Hematopoietic multipotent progenitor cell treated with erythropoietin and hydrocortisone succinate and interleukin-3 and kit ligand, for 6 days (in vitro differentiated cells): Measurements from ENCODE around the gene CD2BP2.

Experiments used
- DNase-seq: peaks from one replicate; pipeline ENCODE4 v3.0.0-alpha.2; 2015

Gene CD2BP2

GRCh38 chr16:30378236-30379157, 23.4 kb upstream of the CD2BP2 start:
- DNase-seq = peak; percentile 99

- DNase-seq = peak; percentile 94
Measured at GRCh38 chr16:30377812-30378235, 22.7 kb upstream of the CD2BP2 start.

GRCh38 chr16:30377050-30377811, 22.1 kb upstream of the CD2BP2 start:
- DNase-seq = peak; percentile 72

DNA sequence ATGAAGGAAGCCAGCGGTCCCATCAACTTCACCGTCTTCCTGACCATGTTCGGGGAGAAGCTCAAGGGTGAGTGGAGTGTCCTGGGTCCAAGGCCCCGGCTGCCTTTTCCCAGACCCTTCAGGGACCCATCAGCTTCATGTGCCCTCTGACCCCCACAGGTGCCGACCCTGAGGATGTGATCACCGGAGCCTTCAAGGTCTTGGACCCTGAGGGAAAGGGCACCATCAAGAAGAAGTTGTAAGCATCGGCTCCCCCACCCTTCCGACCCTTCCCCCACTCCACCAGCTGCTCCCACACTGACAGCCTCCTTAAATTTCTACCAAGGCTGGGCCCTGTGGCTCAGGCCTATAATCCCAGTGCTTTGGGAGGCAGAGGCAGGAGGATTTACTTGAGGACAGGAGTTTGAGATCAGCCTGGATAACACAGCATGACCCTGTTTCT, 21.4 kb upstream of the CD2BP2 start:
- no peak for DNase-seq

DNA sequence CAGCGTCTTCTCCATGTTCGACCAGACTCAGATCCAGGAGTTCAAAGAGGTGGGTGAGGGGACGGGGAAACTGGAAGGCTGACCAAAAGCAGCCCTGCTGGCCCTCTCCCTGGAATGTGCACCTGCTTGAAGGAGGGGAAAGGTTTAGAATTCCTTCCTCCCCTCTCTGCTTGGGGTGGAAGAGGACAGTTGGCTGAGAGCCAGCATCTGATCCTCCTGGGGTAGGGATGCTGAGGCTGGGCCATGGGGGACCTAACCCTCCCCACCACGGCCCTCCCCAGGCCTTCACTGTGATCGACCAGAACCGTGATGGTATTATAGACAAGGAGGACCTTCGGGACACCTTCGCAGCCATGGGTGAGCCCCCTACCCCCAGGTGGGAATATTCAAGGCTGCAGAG, 20.8 kb upstream of the CD2BP2 start:
- DNase-seq = no peak

DNA sequence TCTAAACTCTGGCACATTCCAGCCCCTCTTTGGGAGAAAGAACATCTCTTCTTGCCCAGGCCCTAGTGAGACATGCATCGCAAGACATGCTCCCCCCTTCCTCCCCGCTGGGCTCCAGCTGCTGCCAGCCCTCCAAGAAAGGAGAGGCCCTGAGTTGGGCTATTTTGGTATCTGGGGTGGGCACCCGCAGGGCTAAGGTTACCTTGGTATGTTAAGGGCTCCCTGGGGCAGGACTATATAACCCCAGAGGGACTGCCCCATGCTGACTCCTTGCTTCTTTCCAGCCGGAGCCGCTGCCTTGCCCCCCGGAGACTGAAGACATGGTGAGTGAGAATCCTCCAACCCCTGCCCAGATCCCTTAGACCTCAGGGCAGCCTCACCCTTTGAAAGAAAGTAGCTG, 19.4 kb upstream of the CD2BP2 start, which contains the start of gene MYL11:
Gene MYL11 (plus strand): TSS at position 265 of the 400 bp plus-strand sequence. CDS start 56 bp downstream, at position 321.
- no peak for DNase-seq

- DNase-seq = no peak
Measured at GRCh38 chr16:30372725-30373124, 17.6 kb upstream of the CD2BP2 start.

DNA sequence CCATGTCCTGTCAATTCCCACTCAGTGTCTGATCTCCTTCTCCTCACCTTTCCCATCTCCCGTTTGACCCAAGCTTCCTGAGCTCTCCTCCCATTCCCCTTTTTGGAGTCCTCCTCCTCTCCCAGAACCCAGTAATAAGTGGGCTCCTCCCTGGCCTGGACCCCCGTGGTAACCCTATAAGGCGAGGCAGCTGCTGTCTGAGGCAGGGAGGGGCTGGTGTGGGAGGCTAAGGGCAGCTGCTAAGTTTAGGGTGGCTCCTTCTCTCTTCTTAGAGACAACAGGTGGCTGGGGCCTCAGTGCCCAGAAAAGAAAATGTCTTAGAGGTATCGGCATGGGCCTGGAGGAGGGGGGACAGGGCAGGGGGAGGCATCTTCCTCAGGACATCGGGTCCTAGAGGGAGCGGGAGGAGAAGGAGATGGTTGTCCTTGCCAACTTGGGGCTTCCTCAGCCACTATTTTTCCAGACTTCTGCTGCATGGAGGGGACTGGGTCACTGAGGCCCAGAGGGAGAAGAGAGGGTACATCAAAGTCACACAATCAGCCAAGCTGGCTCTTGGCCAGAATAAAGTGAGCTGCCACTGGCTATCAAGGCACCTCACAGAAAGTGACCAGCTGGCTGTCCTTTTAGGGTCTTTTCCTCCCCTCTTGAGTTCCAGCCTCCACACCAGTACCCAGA, 17.1 kb upstream of the CD2BP2 start:
- no peak for DNase-seq

DNA sequence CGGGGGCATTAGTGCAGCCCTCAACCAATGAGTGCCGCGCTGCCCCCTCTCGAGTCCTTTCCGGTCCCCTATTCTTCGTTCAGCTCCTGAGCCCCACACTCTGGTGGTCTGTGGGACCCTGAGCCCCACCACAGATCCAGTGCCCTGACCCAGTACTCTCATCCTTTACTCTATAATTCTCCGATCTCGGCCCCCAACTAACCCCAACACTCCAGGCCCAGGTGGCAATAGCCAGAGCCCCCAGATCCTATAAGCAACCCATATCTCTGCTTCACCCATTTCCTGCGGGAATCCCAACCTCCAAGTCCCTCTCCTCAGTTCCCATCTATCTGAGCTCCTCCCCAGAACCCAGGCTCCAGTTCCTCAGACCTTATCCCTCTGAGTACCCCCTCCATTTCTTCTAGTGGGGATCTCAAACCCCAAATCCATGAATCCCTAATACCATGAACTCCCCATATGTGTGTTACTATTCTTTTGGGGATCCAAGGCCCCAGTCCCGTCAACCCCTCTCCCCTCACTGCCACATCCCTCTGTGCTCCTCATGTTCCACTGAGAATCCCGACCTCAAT, 16.2 kb upstream of the CD2BP2 start:
- DNase-seq = no peak

DNA sequence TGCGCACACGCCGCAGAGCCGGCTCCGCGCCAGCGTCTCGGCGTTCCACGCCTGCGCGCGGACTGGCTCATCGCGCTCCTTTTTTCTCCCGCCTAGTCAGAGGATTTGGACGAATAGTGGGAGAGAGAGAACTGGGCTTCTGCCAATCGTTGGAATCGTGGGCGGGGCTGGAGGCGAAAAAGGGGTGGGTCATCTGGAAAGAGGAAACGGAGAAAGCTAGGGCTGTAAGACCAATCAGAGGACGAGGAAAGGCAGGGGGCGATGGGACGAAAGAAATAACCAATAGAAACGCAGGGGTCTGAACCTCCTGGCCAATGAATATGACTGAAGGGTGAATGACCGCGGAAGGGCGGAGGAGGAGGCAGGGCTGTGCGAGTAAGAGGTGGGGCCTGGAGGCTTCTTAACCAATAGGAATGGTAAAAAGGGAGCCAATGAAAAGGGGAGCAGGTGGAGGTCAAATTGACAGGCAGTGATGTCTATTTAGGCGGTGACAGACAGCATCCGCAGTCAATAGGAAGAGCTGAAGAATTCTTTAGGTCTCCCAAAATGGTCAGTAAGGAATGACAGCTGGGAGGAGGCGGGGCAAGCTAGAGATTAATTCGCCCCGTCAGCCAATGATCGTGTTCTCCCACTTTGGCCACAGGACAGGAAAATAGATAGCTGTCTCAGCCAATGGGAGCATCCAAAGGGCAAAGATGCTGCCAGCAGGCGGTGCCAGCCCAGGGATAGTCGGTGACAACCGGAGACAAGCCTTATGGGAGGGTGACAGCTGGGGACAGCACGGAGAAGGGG, 15.5 kb upstream of the CD2BP2 start, which contains the start of gene TBC1D10B:
Gene TBC1D10B (minus strand): TSS at position 39 of the 792 bp plus-strand sequence. CDS start 311 bp downstream, outside the sequence.
- peak; percentile 100 for DNase-seq

DNA sequence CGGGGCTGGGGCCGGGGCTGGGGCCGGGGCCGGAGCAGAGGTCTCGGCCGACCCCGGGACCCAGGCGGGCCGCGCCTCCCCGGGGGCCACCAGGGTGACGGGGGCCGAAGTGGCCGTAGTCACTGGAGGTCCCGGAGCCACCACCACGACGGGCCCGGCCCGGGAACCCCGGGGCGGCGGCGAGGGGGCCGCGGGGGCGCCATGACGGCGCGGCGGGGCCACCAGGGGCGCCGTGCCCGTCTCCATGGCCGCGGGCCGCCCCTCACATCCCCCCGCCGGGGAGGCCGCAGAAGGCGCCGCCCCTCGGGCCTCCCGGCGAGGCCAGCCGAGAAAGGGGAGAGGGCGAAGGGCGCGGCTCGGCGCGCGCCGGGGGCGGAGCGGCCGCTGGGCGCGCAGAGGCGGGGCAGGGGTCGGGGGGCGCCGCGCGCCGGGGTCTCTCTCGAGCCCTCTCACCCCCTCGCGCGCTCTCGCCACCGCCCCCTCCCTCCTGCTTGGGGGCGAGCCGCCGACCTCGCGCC, 14.9 kb upstream of the CD2BP2 start:
- no peak for DNase-seq

- DNase-seq = peak; percentile 35
Measured at GRCh38 chr16:30369091-30369937, 14.2 kb upstream of the CD2BP2 start.

DNA sequence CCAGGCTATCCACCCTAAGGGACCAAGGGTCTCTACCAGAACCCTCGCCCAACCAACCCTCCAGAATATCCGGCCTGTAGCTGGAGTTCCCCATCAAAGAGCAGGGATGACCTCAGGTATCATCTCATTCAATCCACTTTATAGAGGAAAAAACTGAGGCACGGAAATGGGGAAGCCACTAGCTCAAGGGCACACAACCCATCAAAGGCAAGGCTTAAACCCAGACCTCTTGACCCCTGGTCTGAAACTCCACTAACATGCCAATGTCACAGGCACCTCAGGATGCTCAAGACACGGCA, 13.6 kb upstream of the CD2BP2 start:
- DNase-seq = no peak

DNA sequence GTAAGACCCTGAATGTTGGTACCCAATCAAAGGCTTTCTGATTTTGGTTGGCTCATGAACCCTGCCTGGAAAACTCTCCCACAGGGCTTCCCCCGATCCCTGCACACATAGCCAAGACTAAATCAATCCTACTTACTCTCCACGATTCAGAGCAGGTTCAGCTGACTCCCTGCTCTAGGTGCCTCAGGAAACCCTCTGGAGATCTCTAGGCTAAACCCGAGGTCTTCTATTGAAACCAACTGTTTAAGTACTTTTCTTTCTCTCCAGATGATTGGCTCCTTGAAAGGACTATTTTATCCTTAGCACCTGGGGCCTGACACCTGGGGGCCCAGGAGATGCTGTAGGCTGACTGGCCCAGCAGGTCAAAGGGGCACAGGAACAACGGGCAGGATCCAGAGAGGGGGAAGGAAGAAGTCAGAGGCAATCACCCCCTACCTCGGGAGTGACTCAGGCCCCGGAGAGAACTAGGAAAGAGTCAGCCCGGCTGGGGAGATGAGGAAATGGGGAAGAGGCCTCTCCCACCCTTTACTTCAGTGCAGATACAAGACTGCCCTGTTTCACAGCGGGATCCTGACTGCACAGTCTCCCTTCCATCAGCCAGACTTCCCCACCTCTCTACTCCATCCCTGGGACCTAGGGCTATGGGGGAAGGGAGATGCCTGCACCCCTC, 13.1 kb upstream of the CD2BP2 start:
- peak; percentile 41 for DNase-seq

DNA sequence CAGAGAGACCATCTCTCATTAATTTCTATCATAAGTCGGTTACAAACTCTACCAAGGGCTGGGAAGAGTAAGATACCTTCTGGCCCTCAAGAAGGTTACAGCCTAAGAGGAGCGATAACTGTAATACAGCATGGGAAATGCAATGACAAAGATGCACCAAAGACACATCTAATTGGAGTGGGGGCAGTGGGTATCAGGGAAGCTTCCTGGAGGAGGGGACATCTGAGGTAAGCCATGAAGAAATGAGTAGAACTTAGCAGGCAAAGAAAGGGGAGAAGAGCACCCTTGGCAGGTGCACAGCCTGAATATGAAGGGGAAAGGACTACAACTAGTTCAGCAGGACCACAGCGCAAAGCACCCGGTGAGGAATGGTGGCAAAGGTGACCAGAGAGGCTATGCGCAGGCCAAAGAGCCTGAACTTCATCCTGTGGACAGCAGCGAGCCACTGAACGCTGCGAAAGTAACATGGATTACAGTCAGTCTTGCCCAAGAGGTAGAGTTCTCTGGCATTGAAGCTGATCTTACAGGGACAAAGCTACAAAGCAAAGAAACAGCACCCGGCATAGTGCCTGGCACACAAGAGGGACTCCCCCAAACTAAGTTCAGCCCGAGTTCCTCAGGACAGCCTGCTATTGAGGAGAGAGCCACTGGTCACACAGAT, 12.4 kb upstream of the CD2BP2 start:
- no peak for DNase-seq

DNA sequence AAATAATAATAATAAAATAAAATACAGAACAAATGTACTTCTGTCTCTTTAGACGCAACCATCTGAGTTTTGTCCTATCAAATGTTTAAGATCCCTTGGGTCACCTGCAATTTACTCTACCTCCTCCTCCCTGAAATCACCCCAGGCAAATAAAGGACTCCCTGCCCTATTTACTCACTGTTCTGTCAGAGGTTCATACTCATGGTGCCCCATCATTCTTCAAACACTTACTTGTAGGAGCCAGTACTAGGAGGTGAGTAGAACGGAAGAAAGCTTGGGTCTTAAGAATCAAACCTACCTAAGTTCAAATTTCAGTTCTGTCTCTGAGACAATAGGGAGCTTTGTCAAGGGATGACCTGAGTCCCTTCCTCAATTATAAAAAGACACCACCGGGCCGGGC, 11.4 kb upstream of the CD2BP2 start:
- no peak for DNase-seq

DNA sequence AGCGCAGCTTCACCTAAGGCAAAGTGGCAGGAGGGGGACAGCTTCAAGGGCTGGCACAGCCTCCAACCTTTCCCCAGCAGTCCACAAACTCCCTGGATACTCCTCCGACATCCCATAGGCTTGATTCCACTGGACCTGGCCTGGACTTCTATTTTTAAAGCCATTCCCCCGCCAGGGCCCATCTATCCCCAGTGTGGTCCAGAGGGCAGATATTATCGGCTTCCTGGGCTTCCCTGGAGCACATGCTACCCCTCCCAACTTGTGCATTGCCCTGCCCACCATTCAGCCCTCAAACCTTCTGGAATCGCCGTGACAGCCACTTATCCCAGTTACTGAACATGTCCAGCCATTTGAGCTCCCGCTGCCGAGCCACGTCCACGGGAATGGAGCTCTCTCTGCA, 10.1 kb upstream of the CD2BP2 start:
- DNase-seq = no peak

GRCh38 chr16:30361180-30361579, 6.1 kb upstream of the CD2BP2 start:
- no peak for DNase-seq

DNA sequence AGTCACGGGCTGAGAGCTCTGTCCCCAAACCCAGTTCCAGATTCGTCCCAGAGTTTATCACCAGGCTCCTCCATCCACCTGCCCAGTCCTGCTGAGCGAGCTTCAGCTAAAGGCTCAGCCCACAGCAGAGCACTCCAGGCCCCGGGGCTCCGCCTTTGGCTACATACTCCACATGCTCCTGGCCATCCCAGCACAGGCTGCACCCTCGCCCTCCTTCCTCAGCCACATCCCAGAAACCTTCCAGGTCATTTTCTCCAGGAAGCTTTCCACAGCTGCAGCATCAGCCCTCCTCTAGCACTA, 4.7 kb upstream of the CD2BP2 start:
- no peak for DNase-seq
